Immature natural killer cell (primary cell): ENCODE data around the gene EIF5. TPM values are rescaled to one million over a fixed set of nuclear protein-coding genes. Genes with fewer than 3 reads are reported as not detected.

Source experiments
- DNase-seq, 3 donors: peaks; one replicate each; pipeline ENCODE4 v3.0.0; 2022; ENCODE audit warnings: mixed read lengths in 1 of 3
- H3K27ac Mint-ChIP-seq, 6 donors: one replicate each; pipeline ENCODE4 v1.8.0; 2020; ENCODE audit warnings: mixed read lengths in 6 of 6, mild to moderate bottlenecking in 5 of 6, inconsistent platforms in 4 of 6, moderate library complexity in 3 of 6
- H3K27me3 Mint-ChIP-seq, 3 donors: one replicate each; pipeline ENCODE4 v1.8.0; 2020 to 2021; ENCODE audit warnings: low read depth in 3 of 3, mild to moderate bottlenecking in 3 of 3, mixed read lengths in 3 of 3, moderate library complexity in 3 of 3, inconsistent platforms in 1 of 3
- H3K36me3 Mint-ChIP-seq, 3 donors: one replicate each; pipeline ENCODE4 v1.8.0; 2020; ENCODE audit warnings: mixed read lengths in 3 of 3, inconsistent platforms in 2 of 3, mild to moderate bottlenecking in 2 of 3
- H3K4me1 Mint-ChIP-seq, 2 donors: one replicate each; pipeline ENCODE4 v1.8.0; 2020; ENCODE audit warnings: inconsistent platforms in 2 of 2, mild to moderate bottlenecking in 2 of 2, mixed read lengths in 2 of 2, moderate library complexity in 1 of 2
- H3K4me3 Mint-ChIP-seq, 5 donors: one replicate each; pipeline ENCODE4 v1.8.0; 2020; ENCODE audit warnings: mild to moderate bottlenecking in 5 of 5, mixed read lengths in 5 of 5, inconsistent platforms in 3 of 5, moderate library complexity in 3 of 5
- H3K9me3 Mint-ChIP-seq, 6 donors: one replicate each; pipeline ENCODE4 v1.8.0; 2020; ENCODE audit warnings: mild to moderate bottlenecking in 6 of 6, mixed read lengths in 6 of 6, inconsistent platforms in 4 of 6, moderate library complexity in 3 of 6
- polyA plus RNA-seq, 3 donors: library from polyadenylated mRNA; unstranded; fragments of 300-500 nt; fragmentation: Illumina TruSeq; gene quantifications; one replicate each; pipeline ENCODE4 v1.2.3, GENCODE V29; 2021

The EIF5 gene
- polyA plus RNA-seq, 3 donors from 2014 or later = 348 to 443 (median 414) TPM

DNA sequence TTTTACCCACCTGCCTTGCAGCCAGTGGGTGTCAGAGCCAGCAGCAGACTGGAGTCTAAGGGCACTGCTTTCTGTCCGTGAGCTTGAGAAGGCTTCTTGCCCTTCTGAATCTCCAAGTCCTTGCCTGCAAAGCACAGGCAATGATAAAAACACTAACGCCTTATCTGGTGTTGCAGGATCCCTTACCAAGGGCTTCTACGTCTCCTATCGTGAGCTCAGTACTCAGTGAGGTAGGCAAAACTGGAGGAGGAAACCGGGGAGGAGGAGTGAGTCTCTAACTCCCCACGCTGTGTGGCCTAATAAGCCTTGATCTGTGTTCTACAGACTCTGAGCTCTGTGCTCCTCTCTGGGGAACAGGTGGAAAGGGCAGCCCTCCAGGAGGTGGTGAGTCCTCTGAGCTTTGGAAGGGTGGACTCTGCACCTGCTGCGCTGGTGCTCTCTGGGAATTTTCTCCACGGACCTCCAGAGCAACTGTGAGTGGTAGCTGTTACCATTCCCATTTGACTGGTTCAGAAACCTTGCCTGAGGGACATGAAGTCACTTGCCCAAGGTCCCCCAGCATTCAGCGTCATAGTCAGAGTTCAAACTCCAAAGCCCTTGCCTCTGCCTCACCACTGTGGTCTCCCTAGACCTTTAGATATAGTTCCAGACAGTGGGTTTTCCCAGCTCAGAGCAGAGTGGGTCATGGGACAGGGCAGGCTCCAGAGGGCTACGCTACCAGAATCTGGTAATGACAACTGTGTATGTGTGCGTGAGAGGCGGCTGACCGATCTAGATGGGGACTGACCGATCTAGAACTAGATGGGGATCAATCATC, 44.2 kb downstream of the EIF5 start:
- no peak for DNase-seq
- Mint-ChIP-seq H3K9me3 (no peaks in the 10 kb centered on the region), H3K4me3 (no peak overlapping the region), H3K27me3 (peaks cover 0 to 4% (median 2%) of the 10 kb centered on the region in 3 donors), H3K4me1 (peaks cover 8 to 15% of the 10 kb centered on the region in 2 donors), H3K27ac (no peak overlapping the region), H3K36me3 (no peaks in the 10 kb centered on the region)

DNA sequence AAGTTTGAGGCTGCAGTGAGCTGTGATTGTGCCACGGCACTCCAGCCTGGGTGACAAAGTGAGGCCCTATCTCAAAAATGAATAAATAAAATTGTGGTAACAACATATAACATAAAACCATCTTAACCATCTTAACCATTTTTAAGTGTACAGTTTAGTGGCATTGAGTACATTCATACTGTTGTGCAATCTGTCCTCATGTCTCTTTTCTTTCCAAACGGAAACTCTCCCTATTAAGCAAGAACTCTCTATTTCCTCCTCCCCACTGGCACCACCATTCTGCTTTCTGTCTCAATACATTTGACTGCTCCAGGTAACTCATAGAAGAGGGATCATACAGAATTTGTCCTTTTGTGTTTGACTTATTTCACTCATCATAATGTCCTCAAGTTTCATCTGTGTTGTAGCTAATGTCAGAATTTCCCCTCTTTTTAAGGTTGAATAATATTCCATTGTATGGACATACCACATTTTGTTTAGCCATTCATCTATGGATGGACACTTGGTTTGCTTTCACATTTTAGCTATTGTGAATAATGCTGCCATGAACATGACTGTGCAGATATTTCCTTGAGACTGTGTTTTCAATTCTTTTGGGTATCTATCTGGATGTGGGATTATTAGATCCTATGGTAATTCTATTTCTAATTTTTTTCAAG, 46.8 kb downstream of the EIF5 start:
- Mint-ChIP-seq H3K4me1 (peaks cover 20 to 26% of the 10 kb centered on the region in 2 donors), H3K36me3 (no peaks in the 10 kb centered on the region), H3K4me3 (no peak overlapping the region), H3K27me3 (peaks cover 0 to 6% (median 3%) of the 10 kb centered on the region in 3 donors), H3K27ac (no peak overlapping the region), H3K9me3 (no peaks in the 10 kb centered on the region)
- no peak for DNase-seq

DNA sequence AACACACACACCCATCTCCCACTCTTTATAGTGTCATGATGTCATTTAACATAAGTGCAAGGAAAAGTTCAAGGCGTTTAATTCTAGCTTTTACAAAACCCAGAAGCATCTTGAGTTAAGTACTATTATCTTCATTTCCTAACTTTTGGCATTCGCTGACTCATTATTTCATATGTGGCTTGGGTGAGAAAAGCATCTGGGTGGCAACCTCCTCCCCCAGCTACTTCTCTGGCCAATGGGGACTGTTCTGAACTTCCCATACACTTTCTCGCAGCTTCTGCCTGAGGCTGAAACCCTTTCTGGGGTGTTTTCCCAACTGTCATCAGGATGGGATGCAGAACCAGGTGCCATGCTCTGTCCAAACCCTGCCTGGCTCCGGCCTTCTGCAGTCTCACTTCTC, 48.3 kb downstream of the EIF5 start:
- Mint-ChIP-seq H3K27me3 (peaks cover 0 to 10% (median 7%) of the 10 kb centered on the region in 3 donors), H3K27ac (peak overlapping the region; percentile 36 to 86 (median 65)), H3K4me3 (peak overlapping the region in 3 of 5 donors; percentile 3 to 72 (median 65)), H3K4me1 (peaks cover 34 to 41% of the 10 kb centered on the region in 2 donors), H3K9me3 (no peaks in the 10 kb centered on the region), H3K36me3 (no peaks in the 10 kb centered on the region)
- DNase-seq = peak in 1 of 3 donors; percentile 29

DNA sequence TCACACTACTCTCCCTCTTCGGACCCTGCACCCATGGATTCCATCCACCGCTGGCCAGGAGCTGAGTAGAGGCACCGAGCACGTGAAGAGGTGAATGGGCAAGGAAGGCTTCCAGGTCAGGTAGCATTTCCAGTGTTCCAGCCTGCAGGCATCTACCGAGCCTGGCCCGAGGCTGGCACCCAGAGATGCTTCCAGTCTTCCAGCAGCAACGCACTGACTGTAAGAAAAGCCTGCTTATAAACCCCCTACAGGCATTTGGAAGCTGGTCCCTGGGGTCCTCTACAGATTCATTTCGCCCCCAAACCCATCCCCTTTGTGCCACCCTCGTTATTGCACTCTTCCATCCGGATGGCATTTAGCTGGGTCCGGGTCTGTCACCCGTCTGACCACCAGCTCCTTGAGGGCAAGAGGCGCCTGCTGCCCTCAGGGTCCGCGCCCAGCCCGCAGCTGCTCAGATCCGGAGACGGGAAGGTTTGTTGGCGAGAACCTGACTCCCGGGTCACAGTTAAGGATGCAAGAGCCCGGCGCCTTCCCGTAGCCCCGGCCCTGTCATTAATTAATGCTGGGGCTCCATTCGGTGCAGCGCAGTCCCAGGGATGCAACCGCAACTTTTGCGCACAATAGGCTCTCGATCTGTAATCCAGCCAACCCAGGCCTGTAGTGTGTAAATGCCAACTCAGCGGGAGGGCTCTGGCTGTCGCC, 50.6 kb downstream of the EIF5 start:
- peak overlapping the region; percentile 91 to 95 (median 93) for H3K27ac Mint-ChIP-seq
- no peaks in the 10 kb centered on the region for H3K9me3 Mint-ChIP-seq
- peaks cover 0 to 9% (median 6%) of the 10 kb centered on the region in 3 donors for H3K27me3 Mint-ChIP-seq
- peaks cover 49 to 58% of the 10 kb centered on the region in 2 donors for H3K4me1 Mint-ChIP-seq
- no peak for DNase-seq
- no peaks in the 10 kb centered on the region for H3K36me3 Mint-ChIP-seq
- H3K4me3 Mint-ChIP-seq = peak overlapping the region; percentile 92 to 95 (median 93)

DNA sequence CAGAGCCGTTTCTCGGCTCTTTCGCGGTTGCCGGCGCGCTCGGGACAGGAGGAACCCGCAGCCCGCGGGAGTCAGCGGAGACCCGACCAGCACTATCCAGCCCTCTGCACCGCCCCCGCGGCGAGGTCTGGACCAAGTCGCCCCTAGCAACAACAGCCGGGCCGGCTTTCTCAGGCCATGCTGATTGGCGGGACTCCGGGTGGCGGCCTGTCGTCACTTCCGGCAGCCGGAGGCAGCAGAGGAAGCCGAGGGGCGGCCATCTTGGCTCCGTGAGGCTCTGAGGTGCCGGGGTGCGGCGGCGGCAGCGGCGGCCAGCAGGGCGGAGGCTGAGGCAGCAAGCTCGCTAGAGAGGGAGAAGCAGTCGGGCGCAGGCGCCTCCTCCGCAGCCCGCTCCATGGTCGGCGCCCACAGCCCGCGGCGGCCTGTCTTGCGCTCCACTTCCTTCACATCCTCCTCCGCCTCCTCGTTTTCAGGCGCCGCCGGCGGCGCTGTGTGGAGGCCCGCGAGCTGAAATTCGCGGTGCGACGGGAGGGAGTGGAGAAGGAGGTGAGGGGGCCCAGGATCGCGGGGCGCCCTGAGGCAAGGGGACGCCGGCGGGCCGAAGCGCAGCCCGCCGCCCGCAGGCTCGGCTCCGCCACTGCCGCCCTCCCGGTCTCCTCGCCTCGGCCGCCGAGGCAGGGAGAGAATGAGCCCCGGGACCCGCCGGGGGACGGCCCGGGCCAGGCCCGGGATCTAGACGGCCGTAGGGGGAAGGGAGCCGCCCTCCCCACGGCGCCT, 51.3 kb downstream of the EIF5 start, which contains the start of gene MARK3:
MARK3 (plus strand) TSS at position 264 of the 777 bp plus-strand sequence. CDS start 615 bp downstream, outside the sequence.
- peak; percentile 97 to 98 (median 97) for DNase-seq
- H3K9me3 Mint-ChIP-seq = no peaks in the 10 kb centered on the region
- peaks cover 0 to 9% (median 6%) of the 10 kb centered on the region in 3 donors for H3K27me3 Mint-ChIP-seq
- H3K36me3 Mint-ChIP-seq = no peaks in the 10 kb centered on the region
- H3K4me3 Mint-ChIP-seq = peak within 1 kb of the TSS; percentile 93 to 99 (median 97)
- peaks cover 51 to 61% of the 10 kb centered on the region in 2 donors for H3K4me1 Mint-ChIP-seq
- peak within 1 kb of the TSS; percentile 91 to 98 (median 96) for H3K27ac Mint-ChIP-seq

DNA sequence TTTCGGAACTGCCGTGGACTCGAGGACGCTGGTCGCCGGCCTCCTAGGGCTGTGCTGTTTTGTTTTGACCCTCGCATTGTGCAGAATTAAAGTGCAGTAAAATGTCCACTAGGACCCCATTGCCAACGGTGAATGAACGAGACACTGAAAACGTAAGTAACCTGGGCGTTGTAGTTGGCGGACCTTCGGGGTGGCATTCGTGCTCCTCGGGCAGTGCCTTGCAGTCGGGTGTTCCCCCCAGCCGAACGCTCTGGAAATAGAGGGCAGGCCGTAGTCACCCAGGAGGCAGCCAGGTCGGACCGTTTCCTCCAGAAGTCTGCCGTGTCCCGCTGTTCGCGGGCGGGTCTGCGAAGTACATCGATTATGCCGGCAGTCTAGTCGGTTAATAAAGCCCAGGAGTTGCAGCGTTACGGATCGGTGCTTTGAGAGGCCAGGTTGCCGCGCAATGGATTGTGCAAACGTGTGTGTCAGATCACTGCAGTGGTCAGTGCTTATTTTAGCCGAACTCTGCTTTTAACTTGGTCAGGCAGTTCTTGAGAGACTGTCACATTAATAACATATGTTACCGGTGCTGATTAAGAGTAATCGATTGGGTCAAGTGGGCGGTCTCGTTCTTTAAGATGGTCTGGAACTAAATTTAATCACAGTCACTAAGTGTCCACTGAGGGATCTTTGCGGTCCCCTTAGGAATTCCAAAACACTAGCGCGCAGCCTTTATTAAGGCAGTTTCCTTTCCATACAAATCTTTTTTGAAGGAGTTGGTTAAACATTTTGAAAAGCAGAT, 52.1 kb downstream of the EIF5 start:
- no peaks in the 10 kb centered on the region for H3K9me3 Mint-ChIP-seq
- peak overlapping the region; percentile 93 to 99 (median 97) for H3K4me3 Mint-ChIP-seq
- H3K36me3 Mint-ChIP-seq = no peaks in the 10 kb centered on the region
- peaks cover 0 to 9% (median 6%) of the 10 kb centered on the region in 3 donors for H3K27me3 Mint-ChIP-seq
- H3K4me1 Mint-ChIP-seq = peaks cover 56 to 69% of the 10 kb centered on the region in 2 donors
- H3K27ac Mint-ChIP-seq = peak overlapping the region; percentile 91 to 98 (median 96)
- peak in 2 of 3 donors; percentile 35 to 40 for DNase-seq

DNA sequence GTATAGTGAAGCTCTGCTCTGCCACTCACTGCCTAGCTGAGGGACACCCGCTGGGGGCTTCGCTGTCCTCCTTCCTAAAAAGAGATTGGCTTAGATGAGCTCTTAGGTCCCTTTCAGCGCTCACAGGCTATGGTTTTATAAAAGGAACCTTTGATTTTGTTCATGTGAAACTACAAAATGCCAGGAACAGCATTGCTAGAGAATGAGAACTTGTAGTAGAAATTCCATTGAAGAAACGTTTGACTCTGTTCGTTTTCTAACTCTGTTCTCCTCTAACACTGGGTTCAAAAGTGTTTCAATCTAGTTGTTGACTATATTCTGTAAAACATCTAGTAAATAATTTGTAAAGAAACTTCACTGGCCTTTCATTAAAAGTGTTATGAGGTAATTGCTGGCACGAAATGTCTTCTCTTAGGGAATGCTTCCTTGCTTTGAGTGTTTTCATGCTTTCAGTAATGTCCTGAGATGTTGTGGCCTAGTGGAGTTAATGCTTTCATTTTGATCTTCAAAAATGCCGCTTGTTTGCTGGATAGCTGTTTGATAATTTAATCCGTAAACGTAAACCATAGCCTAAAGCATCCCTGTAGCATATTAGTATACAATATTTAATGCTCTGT, 52.8 kb downstream of the EIF5 start:
- Mint-ChIP-seq H3K36me3 (no peaks in the 10 kb centered on the region), H3K4me1 (peaks cover 56 to 71% of the 10 kb centered on the region in 2 donors)
- no peak for DNase-seq

DNA sequence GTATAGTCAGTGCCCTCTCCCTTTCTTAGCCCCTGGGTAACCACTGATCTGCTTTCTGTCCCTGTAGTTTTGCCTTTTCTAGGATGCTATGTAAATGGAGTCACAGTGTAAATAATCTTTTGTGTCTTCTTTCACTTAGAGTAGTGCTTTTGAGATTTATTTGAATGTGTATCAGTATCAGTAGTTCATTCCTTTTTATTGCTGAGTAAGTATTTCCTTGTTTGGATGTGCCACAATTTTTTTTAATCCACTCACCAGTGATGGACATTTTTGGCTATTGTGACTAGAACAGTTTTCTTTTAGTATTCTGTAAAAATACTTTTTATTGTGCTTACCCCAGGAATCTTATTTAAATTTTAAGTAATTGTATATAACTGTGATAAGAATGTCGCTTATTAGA, 54.6 kb downstream of the EIF5 start:
- Mint-ChIP-seq H3K27me3 (peaks cover 0 to 9% (median 6%) of the 10 kb centered on the region in 3 donors), H3K9me3 (no peaks in the 10 kb centered on the region), H3K36me3 (no peaks in the 10 kb centered on the region), H3K27ac (peak overlapping the region in 4 of 6 donors; percentile 48 to 91 (median 60)), H3K4me1 (peaks cover 56 to 64% of the 10 kb centered on the region in 2 donors), H3K4me3 (peak overlapping the region in 4 of 5 donors; percentile 3 to 79 (median 62))
- no peak for DNase-seq

More for the DNA sequence above, 52.8 kb downstream of the EIF5 start:
- Mint-ChIP-seq H3K27ac (peak overlapping the region; percentile 91 to 98 (median 96)), H3K9me3 (no peaks in the 10 kb centered on the region), H3K27me3 (peaks cover 0 to 9% (median 6%) of the 10 kb centered on the region in 3 donors), H3K4me3 (peak overlapping the region; percentile 93 to 99 (median 97))

DNA sequence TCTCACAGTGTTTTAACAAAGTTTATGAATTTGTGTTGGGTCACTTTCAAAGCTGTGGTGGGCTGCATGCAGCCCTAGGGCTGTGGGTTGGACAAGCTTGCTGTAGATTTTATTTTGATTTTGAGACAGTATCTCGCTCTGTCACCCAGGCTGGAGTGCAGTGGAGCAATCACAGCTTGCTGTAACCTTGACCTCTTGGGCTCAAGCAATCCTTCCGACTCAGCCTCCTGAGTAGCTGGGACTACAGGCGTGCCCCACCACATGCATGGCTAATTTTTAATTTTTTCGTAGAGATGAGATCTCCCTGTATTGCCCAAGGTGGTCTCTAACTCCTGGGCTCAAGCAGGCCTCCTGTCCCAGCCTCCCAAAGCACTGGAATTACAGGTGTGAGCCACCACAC, 56.6 kb downstream of the EIF5 start:
- peaks cover 0 to 6% (median 5%) of the 10 kb centered on the region in 3 donors for H3K27me3 Mint-ChIP-seq
- no peak overlapping the region for H3K4me3 Mint-ChIP-seq
- no peaks in the 10 kb centered on the region for H3K9me3 Mint-ChIP-seq
- no peaks in the 10 kb centered on the region for H3K36me3 Mint-ChIP-seq
- peak overlapping the region in 3 of 6 donors; percentile 4 to 53 (median 39) for H3K27ac Mint-ChIP-seq
- DNase-seq = no peak
- H3K4me1 Mint-ChIP-seq = peaks cover 64 to 73% of the 10 kb centered on the region in 2 donors

DNA sequence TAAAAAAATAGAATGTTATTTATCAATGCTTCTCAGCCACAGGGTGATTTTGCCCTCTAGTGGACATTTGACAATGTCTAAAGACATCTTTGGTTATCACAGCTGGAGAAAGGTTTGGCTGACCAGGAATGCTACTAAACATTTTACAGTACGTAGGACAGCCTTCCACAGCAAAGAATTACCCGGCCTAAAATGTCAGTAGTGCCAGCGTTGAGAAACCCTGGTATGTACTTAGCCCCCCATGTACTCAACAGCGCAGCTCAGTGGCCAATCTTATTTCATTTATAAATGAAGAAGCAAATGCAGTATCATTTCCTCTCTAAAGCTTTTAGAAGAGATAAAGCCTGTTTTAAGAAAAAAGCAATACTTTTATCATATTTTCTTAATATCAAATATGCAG, 57.0 kb downstream of the EIF5 start:
- peak overlapping the region in 1 of 5 donors; percentile 38 for H3K4me3 Mint-ChIP-seq
- H3K9me3 Mint-ChIP-seq = no peaks in the 10 kb centered on the region
- DNase-seq = peak in 2 of 3 donors; percentile 24 to 40
- peaks cover 0 to 3% (median 2%) of the 10 kb centered on the region in 3 donors for H3K27me3 Mint-ChIP-seq
- H3K27ac Mint-ChIP-seq = peak overlapping the region in 5 of 6 donors; percentile 19 to 83 (median 76)
- H3K4me1 Mint-ChIP-seq = peaks cover 66 to 75% of the 10 kb centered on the region in 2 donors
- H3K36me3 Mint-ChIP-seq = no peaks in the 10 kb centered on the region

DNA sequence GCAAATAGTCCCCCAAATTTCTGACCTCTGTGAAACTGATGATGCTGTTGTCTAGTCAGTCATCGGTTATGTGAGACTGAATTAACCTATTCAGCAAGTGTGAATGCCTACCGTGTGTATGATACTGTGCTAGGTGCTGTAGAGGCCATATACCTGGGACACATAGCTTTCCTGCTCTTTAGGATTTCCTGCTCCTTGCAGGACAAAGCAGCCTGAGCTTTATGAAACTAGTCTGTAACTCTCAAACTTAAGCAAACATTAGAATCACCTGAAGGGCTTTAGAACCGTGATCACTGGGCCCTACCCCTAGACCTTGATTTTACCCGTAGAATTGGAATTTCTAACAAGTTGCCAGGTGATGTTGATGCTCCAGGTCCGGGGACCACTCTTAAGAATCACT, 58.1 kb downstream of the EIF5 start:
- H3K27me3 Mint-ChIP-seq = no peaks in the 10 kb centered on the region
- peaks cover 65 to 75% of the 10 kb centered on the region in 2 donors for H3K4me1 Mint-ChIP-seq
- no peak overlapping the region for H3K27ac Mint-ChIP-seq
- no peaks in the 10 kb centered on the region for H3K36me3 Mint-ChIP-seq
- H3K9me3 Mint-ChIP-seq = no peaks in the 10 kb centered on the region
- DNase-seq = no peak
- H3K4me3 Mint-ChIP-seq = no peak overlapping the region

DNA sequence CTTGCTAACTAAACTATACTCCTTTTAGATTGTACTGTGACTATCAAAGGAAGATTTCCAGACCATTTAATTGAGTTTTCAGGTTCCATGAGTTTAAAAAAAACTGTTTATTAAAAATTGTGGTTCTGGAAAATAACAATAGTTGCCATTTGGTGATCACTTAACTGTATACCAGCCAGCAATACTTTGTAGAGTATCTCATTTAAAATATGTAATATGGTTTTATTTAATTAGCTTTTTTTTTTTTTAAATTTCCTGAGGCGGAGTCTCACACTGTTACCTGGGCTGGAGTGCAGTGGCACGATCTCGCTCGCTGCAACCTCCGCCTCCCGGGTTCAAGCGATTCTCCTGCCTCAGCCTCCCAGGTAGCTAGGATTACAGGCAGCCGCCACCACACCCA, 58.5 kb downstream of the EIF5 start:
- Mint-ChIP-seq H3K36me3 (no peaks in the 10 kb centered on the region), H3K27ac (no peak overlapping the region), H3K4me3 (no peak overlapping the region), H3K9me3 (no peaks in the 10 kb centered on the region), H3K4me1 (peaks cover 63 to 74% of the 10 kb centered on the region in 2 donors), H3K27me3 (no peaks in the 10 kb centered on the region)
- DNase-seq = no peak
